ENCODE data around the gene ARAP2. TPM values are rescaled to one million over a fixed set of nuclear protein-coding genes. Genes with fewer than 3 reads are reported as not detected.

Gene ARAP2
- total and polyA plus RNA-seq, 9 of the 15 experiments (the other 6 are each of a cell fraction or from before 2014, with no cell fraction given), result 0.03 to 0.35 (median 0.11) TPM; not detected in 4

DNA sequence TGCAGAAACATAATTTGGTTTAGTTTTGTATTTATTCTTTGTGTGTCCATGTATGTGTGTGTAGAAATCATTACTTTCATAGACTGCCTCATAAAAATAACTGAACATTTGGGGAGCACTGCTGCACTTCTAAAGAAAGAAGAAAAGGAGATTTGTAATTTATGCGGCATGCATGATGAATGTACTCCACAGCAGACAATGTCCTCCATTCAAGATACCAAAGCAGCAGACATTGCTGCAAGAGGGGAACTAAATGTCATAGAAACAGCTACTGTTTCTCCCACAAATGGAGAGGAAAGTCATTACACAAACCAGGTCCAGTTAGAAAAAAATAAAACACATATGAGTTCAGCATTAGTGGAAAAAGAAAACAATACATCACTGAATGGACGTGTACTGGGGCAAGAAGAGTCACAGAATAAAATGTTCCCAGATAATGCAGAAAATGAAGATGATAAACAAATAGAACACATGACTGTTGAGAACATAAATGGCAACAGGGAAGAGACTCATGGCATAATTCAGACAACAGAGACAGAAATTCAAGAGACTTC, 39.7 kb upstream of the ARAP2 start:
- no peak for FAIRE-seq
- Histone ChIP-seq H3K9ac (ENCODE audit: insufficient read depth in 1 of 2, low read depth in 2 of 2, low read length in 2 of 2) (no peak overlapping the region), H3K36me3 (ENCODE audit: control insufficient read depth, insufficient read depth, low read length) (no peaks in the 10 kb centered on the region), H3K4me2 (ENCODE audit: insufficient read depth, low read length) (no peak overlapping the region), H2AFZ (ENCODE audit: low read depth, low read length) (no peak overlapping the region), H3K9me1 (ENCODE audit: control insufficient read depth, insufficient read depth, low read length) (no peaks in the 10 kb centered on the region), H3K27ac (ENCODE audit: extremely low read depth, low read depth, low read length) (no peak overlapping the region), H4K20me1 (replicated peaks; ENCODE audit: control insufficient read depth, insufficient read depth, low read length) (no peaks in the 10 kb centered on the region), H3K4me1 (replicated peaks in 1 of 2; ENCODE audit: control insufficient read depth in 2 of 2, insufficient read depth in 2 of 2, low read length in 2 of 2) (no peaks in the 10 kb centered on the region), H3K79me2 (ENCODE audit: control insufficient read depth, insufficient read depth, low read length) (no peaks in the 10 kb centered on the region), H3K4me3 (no peak overlapping the region), H3K27me3 (ENCODE audit: control insufficient read depth in 2 of 2, insufficient read depth in 2 of 2, low read length in 2 of 2) (no peaks in the 10 kb centered on the region), H3K9me3 (replicated peaks; ENCODE audit: control insufficient read depth, insufficient read depth, low read depth, low read length) (no peaks in the 10 kb centered on the region)
- CTCF ChIA-PET (ENCODE audit: low intra/inter-chr PET ratio), result no interaction called here
- DNase-seq (ENCODE audit: extremely low read depth in 1 of 4, low spot score in 3 of 4), result no peak
- ATAC-seq, result no peak
- POLR2A ChIA-PET, result no interaction called here
- WGBS (ENCODE audit: insufficient coverage, low coverage, missing lambda C conversion rate), result 6% methylated on average over 2 of the region's 2 CpGs
- BruUV-seq (replicated peaks), result no TSS peak
- intact Hi-C loops (cut with micrococcal nuclease) (no loop called here), in situ Hi-C loops (cut with MboI) (no loop called here)
- TF ChIP-seq, protein P1, sequence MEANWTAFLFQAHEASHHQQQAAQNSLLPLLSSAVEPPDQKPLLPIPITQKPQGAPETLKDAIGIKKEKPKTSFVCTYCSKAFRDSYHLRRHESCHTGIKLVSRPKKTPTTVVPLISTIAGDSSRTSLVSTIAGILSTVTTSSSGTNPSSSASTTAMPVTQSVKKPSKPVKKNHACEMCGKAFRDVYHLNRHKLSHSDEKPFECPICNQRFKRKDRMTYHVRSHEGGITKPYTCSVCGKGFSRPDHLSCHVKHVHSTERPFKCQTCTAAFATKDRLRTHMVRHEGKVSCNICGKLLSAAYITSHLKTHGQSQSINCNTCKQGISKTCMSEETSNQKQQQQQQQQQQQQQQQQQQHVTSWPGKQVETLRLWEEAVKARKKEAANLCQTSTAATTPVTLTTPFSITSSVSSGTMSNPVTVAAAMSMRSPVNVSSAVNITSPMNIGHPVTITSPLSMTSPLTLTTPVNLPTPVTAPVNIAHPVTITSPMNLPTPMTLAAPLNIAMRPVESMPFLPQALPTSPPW (CRISPR knock-in tag; IDR thresholded peaks at IDR 0.05), result no peak
- no peak for TF ChIP-seq YBX1 (IDR thresholded peaks at IDR 0.05)
- no peak for TF ChIP-seq ZNF785 (CRISPR knock-in tag; IDR thresholded peaks at IDR 0.05)
- no peak for TF ChIP-seq ZBTB7A (IDR thresholded peaks at IDR 0.05; ENCODE audit: borderline replicate concordance, control insufficient read depth, low read depth, low read length)
- no peak for TF ChIP-seq RBM34 (IDR thresholded peaks at IDR 0.05; ENCODE audit: borderline replicate concordance, insufficient read depth, low read length)
- TF ChIP-seq, protein P2, sequence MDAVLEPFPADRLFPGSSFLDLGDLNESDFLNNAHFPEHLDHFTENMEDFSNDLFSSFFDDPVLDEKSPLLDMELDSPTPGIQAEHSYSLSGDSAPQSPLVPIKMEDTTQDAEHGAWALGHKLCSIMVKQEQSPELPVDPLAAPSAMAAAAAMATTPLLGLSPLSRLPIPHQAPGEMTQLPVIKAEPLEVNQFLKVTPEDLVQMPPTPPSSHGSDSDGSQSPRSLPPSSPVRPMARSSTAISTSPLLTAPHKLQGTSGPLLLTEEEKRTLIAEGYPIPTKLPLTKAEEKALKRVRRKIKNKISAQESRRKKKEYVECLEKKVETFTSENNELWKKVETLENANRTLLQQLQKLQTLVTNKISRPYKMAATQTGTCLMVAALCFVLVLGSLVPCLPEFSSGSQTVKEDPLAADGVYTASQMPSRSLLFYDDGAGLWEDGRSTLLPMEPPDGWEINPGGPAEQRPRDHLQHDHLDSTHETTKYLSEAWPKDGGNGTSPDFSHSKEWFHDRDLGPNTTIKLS (IDR thresholded peaks at IDR 0.05; ENCODE audit: borderline replicate concordance, low read depth), result no peak
- TF ChIP-seq ZNF324 (CRISPR knock-in tag; IDR thresholded peaks at IDR 0.05), result no peak
- no peak for TF ChIP-seq ESRRA (IDR thresholded peaks at IDR 0.05; ENCODE audit: borderline replicate concordance, low read depth)
- TF ChIP-seq TBL1XR1 (IDR thresholded peaks at IDR 0.05; ENCODE audit: low read length in 2 of 2), result no peak
- no peak for TF ChIP-seq SNIP1 (IDR thresholded peaks at IDR 0.05; ENCODE audit: low read depth)
- TF ChIP-seq CXXC5 (CRISPR knock-in tag; IDR thresholded peaks at IDR 0.05), result no peak
